C4-2B (cell line): ENCODE data around the gene RNF10.

Experiments used
- CTCF ChIP-seq: fragments of 450-650 bp; conservative IDR thresholded peaks from 2 replicates; pipeline ENCODE4 v1.5.1; 2017; ENCODE audit warnings: mild to moderate bottlenecking
- ZFX ChIP-seq: fragments of 450-650 bp; IDR thresholded peaks from 2 replicates; pipeline ENCODE4 v1.6.1; 2017

- TF ChIP-seq CTCF (no peak), ZFX (no peak)
Observed at GRCh38 chr12:120597861-120598260, 63.7 kb downstream of the RNF10 start.
